ENCODE measurements around the gene SLC35B2.

SLC35B2 gene, protein sequence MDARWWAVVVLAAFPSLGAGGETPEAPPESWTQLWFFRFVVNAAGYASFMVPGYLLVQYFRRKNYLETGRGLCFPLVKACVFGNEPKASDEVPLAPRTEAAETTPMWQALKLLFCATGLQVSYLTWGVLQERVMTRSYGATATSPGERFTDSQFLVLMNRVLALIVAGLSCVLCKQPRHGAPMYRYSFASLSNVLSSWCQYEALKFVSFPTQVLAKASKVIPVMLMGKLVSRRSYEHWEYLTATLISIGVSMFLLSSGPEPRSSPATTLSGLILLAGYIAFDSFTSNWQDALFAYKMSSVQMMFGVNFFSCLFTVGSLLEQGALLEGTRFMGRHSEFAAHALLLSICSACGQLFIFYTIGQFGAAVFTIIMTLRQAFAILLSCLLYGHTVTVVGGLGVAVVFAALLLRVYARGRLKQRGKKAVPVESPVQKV

DNA sequence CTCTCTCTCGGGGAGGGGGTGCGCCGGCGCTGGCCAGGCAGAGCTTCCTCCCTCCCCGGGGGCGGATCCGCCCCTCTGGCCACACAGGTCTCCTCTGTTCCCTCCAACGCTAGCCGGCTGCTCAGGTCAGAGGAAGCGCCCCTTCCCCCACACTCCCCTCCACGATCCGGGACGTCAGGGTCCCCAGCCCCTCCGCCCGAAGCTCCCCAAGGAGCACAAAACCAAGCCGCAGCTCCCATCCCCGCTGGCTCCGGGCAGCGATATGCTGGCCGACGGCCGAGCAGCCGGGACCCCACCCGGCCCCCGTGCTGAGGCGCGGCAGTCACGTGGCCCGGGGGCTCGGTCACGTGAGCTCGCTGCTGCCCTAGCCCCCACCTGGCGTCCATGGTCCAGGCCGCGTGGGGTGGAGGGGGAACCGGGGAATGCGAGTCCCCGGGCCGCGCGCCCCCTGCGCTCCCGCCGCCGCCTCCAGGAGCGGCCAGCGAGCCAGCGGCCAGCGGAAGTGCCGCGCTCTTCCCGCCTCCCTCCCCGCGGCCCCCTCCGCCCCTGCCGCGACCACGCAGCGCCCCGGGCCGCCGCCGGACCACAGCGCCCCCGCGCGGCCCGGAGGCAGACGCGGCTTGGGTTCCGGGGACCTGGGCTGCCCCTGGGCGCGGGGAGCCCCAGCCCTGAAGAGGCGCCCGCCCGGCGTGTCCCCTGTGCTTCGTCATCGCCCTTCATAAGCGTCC, at the start of gene SLC35B2:
TSS of gene SLC35B2 (minus strand) at position 504 of the 728 bp plus-strand sequence. CDS start at position 386, 118 bp downstream.
- Histone ChIP-seq H3K36me3 (ENCODE audit: insufficient read depth, low read length) (peaks cover 65% of the 10 kb centered on the region), H3K9ac (ENCODE audit: low read depth, low read length) (peak within 1 kb of the TSS; percentile 88), H3K4me3 (ENCODE audit: low read depth in 1 of 2, low read length in 2 of 2) (peak within 1 kb of the TSS; percentile 90 to 96), H3K4me2 (ENCODE audit: insufficient read depth, low read length) (peak within 1 kb of the TSS; percentile 92), H3K27ac (ENCODE audit: low read length) (peak within 1 kb of the TSS; percentile 81), H3K4me1 (ENCODE audit: insufficient read depth, low read length) (peaks cover 35% of the 10 kb centered on the region), H3K9me3 (ENCODE audit: insufficient read depth, low read length, severe bottlenecking) (no peaks in the 10 kb centered on the region), H3K79me2 (ENCODE audit: insufficient read depth, low read length) (peaks cover 14% of the 10 kb centered on the region), H3K27me3 (ENCODE audit: insufficient read depth, low read length, poor library complexity) (no peaks in the 10 kb centered on the region), H4K20me1 (ENCODE audit: insufficient read depth, low read length) (peaks cover 22% of the 10 kb centered on the region; the same call in 1 of the 2 replicates), H2AFZ (ENCODE audit: low read depth, low read length) (peak within 1 kb of the TSS; percentile 81)
- no peak for TF ChIP-seq EZH2 (IDR thresholded peaks at IDR 0.05; ENCODE audit: borderline replicate concordance, low read depth, low read length, severe bottlenecking)
- TF ChIP-seq, protein P1, sequence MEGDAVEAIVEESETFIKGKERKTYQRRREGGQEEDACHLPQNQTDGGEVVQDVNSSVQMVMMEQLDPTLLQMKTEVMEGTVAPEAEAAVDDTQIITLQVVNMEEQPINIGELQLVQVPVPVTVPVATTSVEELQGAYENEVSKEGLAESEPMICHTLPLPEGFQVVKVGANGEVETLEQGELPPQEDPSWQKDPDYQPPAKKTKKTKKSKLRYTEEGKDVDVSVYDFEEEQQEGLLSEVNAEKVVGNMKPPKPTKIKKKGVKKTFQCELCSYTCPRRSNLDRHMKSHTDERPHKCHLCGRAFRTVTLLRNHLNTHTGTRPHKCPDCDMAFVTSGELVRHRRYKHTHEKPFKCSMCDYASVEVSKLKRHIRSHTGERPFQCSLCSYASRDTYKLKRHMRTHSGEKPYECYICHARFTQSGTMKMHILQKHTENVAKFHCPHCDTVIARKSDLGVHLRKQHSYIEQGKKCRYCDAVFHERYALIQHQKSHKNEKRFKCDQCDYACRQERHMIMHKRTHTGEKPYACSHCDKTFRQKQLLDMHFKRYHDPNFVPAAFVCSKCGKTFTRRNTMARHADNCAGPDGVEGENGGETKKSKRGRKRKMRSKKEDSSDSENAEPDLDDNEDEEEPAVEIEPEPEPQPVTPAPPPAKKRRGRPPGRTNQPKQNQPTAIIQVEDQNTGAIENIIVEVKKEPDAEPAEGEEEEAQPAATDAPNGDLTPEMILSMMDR (IDR thresholded peaks at IDR 0.05; ENCODE audit: borderline replicate concordance, extremely low read depth, low read length, poor library complexity, severe bottlenecking): peak; percentile 84
- peak; percentile 73 for DNase-seq
- peak; percentile 71 for ATAC-seq (ENCODE audit: insufficient read depth, low read depth)

DNA sequence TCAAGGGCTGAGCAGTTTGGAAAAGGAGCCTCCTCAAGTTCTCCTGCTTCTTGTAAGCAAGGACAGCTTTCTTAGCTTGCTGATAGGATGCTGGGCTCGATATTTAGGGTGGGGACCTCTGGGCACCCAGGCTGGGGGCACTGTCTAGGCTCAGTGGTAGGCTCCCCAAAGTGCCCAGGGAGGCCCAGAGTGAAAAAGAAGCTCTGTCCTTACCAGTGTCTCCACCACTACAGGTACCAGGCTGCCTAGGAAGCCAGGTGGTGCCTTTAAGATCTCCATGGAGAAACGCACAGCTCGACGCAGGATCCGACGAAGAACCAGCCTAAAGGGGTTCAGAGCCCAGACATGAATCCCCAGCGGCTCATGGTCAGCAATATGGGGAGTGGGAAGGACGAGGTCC, 49.4 kb upstream of the SLC35B2 start:
- H4K20me1 ChIP-seq (ENCODE audit: insufficient read depth, low read length): peaks cover 9% of the 10 kb centered on the region
- H3K4me2 ChIP-seq (ENCODE audit: insufficient read depth, low read length): no peak overlapping the region
- no peak overlapping the region for H3K4me3 ChIP-seq (ENCODE audit: low read depth in 1 of 2, low read length in 2 of 2)
- no peak for DNase-seq
- TF ChIP-seq EZH2 (IDR thresholded peaks at IDR 0.05; ENCODE audit: borderline replicate concordance, low read depth, low read length, severe bottlenecking): no peak
- TF ChIP-seq, protein P1 (IDR thresholded peaks at IDR 0.05; ENCODE audit: borderline replicate concordance, extremely low read depth, low read length, poor library complexity, severe bottlenecking): no peak
- peaks cover 6% of the 10 kb centered on the region; the same call in 1 of the 2 replicates for H3K79me2 ChIP-seq (ENCODE audit: insufficient read depth, low read length)
- H3K27me3 ChIP-seq (ENCODE audit: insufficient read depth, low read length, poor library complexity): no peaks in the 10 kb centered on the region
- peaks cover 95% of the 10 kb centered on the region for H3K36me3 ChIP-seq (ENCODE audit: insufficient read depth, low read length)
- no peak overlapping the region for H3K9ac ChIP-seq (ENCODE audit: low read depth, low read length)
- H3K9me3 ChIP-seq (ENCODE audit: insufficient read depth, low read length, severe bottlenecking): no peaks in the 10 kb centered on the region
- H2AFZ ChIP-seq (ENCODE audit: low read depth, low read length): no peak overlapping the region
- H3K27ac ChIP-seq (ENCODE audit: low read length): no peak overlapping the region
- peaks cover 10% of the 10 kb centered on the region for H3K4me1 ChIP-seq (ENCODE audit: insufficient read depth, low read length)
- ATAC-seq (ENCODE audit: insufficient read depth, low read depth): no peak

DNA sequence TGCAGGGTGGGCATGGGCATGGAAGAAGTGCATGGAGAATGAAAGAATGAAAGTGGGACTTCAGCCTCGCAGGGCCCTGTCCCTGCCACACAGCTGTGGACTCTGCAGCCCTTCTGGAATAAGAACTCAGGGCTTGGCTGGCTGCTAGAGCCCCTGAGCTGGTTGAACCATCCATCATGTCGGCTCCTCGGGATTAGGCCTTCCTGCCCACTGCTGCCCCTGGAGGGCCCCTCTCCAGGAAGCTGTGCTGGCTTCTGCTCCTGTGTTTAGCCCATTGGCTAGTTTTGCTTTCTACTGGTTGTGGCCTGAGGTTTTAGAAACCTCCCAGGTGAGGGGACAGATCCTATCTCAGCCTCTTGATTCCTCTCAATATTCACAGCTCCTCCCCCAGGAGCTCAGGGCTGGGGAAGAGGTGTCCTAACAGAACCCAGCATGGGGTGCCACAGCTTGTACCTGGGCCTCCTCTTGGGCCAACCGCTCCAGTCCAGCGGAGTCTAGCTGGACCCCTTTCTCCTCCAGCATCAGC, 47.9 kb upstream of the SLC35B2 start:
- TF ChIP-seq EZH2 (IDR thresholded peaks at IDR 0.05; ENCODE audit: borderline replicate concordance, low read depth, low read length, severe bottlenecking): no peak
- TF ChIP-seq, protein P1 (IDR thresholded peaks at IDR 0.05; ENCODE audit: borderline replicate concordance, extremely low read depth, low read length, poor library complexity, severe bottlenecking): no peak
- Histone ChIP-seq H4K20me1 (ENCODE audit: insufficient read depth, low read length) (peaks cover 9% of the 10 kb centered on the region), H3K4me1 (ENCODE audit: insufficient read depth, low read length) (no peaks in the 10 kb centered on the region), H3K4me2 (ENCODE audit: insufficient read depth, low read length) (no peak overlapping the region), H3K9me3 (ENCODE audit: insufficient read depth, low read length, severe bottlenecking) (no peaks in the 10 kb centered on the region), H2AFZ (ENCODE audit: low read depth, low read length) (no peak overlapping the region), H3K4me3 (ENCODE audit: low read depth in 1 of 2, low read length in 2 of 2) (no peak overlapping the region), H3K9ac (ENCODE audit: low read depth, low read length) (no peak overlapping the region), H3K27ac (ENCODE audit: low read length) (no peak overlapping the region; the same call in 1 of the 2 replicates), H3K36me3 (ENCODE audit: insufficient read depth, low read length) (peaks cover 95% of the 10 kb centered on the region), H3K27me3 (ENCODE audit: insufficient read depth, low read length, poor library complexity) (no peaks in the 10 kb centered on the region), H3K79me2 (ENCODE audit: insufficient read depth, low read length) (no peaks in the 10 kb centered on the region)
- DNase-seq (no peak), ATAC-seq (ENCODE audit: insufficient read depth, low read depth) (no peak)
